Activated gamma-delta T cell treated with anti-CD3 and anti-CD28 coated beads, Interleukin-2, amount 50 U/mL, for 16 hours (primary cell): Measurements from ENCODE around the gene USP17L17.
A peak's percentile ranks its signal among the peaks of the same experiment; 100 is the strongest.
"Not testable (repeated sequence)": the region's sequence is repeated elsewhere in the genome, so short reads cannot be mapped to it uniquely, and the experiment has no call there.

Experiments used
- DNase-seq: peaks from one replicate; pipeline ENCODE4 v3.0.0-alpha.2; 2020; ENCODE audit warnings: low read depth

USP17L17 gene, protein sequence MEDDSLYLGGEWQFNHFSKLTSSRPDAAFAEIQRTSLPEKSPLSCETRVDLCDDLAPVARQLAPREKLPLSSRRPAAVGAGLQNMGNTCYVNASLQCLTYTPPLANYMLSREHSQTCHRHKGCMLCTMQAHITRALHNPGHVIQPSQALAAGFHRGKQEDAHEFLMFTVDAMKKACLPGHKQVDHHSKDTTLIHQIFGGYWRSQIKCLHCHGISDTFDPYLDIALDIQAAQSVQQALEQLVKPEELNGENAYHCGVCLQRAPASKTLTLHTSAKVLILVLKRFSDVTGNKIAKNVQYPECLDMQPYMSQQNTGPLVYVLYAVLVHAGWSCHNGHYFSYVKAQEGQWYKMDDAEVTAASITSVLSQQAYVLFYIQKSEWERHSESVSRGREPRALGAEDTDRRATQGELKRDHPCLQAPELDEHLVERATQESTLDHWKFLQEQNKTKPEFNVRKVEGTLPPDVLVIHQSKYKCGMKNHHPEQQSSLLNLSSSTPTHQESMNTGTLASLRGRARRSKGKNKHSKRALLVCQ

DNA sequence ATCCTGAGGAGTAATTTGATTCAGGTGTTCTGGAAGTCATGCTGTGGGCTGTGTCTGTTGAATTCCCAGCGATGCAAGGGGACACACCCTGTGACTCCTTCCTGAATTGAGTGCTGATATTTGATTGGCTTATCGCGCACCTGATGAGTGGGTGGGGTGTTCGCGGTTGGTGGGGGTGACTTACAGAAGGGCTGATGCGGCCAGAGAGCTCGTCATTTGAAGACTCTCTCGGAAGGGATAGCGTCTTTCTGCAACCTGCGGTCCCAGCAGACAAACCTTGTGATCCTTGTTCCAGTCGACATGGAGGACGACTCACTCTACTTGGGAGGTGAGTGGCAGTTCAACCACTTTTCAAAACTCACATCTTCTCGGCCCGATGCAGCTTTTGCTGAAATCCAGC lies at the start of gene USP17L17:
Gene USP17L17 (plus strand): TSS at position 301 of the 400 bp plus-strand sequence. CDS start 0 bp downstream, at position 301.
- DNase-seq = not testable (repeated sequence)

DNA sequence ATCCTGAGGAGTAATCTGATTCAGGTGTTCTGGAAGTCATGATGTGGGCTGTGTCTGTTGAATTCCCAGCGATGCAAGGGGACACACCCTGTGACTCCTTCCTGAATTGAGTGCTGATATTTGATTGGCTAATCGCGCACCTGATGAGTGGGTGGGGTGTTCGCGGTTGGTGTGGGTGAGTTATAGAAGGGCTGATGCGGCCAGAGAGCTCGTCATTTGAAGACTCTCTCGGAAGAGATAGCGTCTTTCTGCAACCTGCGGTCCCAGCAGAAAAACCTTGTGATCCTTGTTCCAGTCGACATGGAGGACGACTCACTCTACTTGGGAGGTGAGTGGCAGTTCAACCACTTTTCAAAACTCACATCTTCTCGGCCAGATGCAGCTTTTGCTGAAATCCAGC lies 33.3 kb upstream of the USP17L17 start, which contains the start of gene USP17L10:
Gene USP17L10 (plus strand): TSS at position 301 of the 400 bp plus-strand sequence. CDS start 0 bp downstream, at position 301.
- not testable (repeated sequence) for DNase-seq

DNA sequence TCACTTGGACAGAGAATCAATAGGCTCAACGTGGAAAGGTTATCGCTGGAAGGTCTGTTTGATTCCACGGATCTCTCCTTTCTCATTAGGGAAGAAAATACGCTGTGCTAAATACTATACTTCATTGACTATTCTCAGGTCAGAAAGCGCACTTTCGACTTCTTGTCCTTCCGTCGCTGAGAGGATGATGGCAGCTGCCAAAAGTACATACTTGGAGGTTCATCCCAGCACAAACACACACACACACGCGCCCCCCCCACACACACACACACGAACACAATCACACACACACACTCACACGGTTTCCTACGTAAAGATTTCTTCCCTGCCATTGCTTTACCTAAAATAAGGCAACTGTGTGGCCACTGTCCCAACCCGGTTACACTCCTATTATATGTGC lies 29.0 kb upstream of the USP17L17 start:
- DNase-seq = not testable (repeated sequence)

DNA sequence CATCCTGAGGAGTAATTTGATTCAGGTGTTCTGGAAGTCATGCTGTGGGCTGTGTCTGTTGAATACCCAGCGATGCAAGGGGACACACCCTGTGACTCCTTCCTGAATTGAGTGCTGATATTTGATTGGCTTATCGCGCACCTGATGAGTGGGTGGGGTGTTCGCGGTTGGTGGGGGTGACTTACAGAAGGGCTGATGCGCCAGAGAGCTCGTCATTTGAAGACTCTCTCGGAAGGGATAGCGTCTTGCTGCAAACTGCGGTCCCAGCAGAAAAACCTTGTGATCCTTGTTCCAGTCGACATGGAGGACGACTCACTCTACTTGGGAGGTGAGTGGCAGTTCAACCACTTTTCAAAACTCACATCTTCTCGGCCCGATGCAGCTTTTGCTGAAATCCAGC lies 28.6 kb upstream of the USP17L17 start, which contains the start of gene USP17L11:
Gene USP17L11 (plus strand): TSS at position 301 of the 400 bp plus-strand sequence. CDS start 0 bp downstream, at position 301.
- not testable (repeated sequence) for DNase-seq

DNA sequence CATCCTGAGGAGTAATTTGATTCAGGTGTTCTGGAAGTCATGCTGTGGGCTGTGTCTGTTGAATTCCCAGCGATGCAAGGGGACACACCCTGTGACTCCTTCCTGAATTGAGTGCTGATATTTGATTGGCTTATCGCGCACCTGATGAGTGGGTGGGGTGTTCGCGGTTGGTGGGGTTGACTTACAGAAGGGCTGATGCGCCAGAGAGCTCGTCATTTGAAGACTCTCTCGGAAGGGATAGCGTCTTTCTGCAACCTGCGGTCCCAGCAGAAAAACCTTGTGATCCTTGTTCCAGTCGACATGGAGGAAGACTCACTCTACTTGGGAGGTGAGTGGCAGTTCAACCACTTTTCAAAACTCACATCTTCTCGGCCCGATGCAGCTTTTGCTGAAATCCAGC lies 23.8 kb upstream of the USP17L17 start, which contains the start of gene USP17L12:
Gene USP17L12 (plus strand): TSS at position 301 of the 400 bp plus-strand sequence. CDS start 0 bp downstream, at position 301.
- not testable (repeated sequence) for DNase-seq

DNA sequence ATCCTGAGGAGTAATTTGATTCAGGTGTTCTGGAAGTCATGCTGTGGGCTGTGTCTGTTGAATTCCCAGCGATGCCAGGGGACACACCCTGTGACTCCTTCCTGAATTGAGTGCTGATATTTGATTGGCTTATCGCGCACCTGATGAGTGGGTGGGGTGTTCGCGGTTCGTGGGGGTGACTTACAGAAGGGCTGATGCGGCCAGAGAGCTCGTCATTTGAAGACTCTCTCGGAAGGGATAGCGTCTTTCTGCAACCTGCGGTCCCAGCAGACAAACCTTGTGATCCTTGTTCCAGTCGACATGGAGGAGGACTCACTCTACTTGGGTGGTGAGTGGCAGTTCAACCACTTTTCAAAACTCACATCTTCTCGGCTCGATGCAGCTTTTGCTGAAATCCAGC lies 19.1 kb upstream of the USP17L17 start, which contains the start of gene USP17L13:
Gene USP17L13 (plus strand): TSS at position 301 of the 400 bp plus-strand sequence. CDS start 0 bp downstream, at position 301.
- DNase-seq = not testable (repeated sequence)

DNA sequence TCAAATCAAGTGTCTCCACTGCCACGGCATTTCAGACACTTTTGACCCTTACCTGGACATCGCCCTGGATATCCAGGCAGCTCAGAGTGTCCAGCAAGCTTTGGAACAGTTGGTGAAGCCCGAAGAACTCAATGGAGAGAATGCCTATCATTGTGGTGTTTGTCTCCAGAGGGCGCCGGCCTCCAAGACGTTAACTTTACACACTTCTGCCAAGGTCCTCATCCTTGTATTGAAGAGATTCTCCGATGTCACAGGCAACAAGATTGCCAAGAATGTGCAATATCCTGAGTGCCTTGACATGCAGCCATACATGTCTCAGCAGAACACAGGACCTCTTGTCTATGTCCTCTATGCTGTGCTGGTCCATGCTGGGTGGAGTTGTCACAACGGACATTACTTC lies 13.4 kb upstream of the USP17L17 start:
- DNase-seq = not testable (repeated sequence)

DNA sequence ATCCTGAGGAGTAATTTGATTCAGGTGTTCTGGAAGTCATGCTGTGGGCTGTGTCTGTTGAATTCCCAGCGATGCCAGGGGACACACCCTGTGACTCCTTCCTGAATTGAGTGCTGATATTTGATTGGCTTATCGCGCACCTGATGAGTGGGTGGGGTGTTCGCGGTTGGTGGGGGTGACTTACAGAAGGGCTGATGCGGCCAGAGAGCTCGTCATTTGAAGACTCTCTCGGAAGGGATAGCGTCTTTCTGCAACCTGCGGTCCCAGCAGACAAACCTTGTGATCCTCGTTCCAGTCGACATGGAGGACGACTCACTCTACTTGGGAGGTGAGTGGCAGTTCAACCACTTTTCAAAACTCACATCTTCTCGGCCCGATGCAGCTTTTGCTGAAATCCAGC lies 9.6 kb upstream of the USP17L17 start, which contains the start of gene USP17L15:
Gene USP17L15 (plus strand): TSS at position 301 of the 400 bp plus-strand sequence. CDS start 0 bp downstream, at position 301.
- not testable (repeated sequence) for DNase-seq

DNA sequence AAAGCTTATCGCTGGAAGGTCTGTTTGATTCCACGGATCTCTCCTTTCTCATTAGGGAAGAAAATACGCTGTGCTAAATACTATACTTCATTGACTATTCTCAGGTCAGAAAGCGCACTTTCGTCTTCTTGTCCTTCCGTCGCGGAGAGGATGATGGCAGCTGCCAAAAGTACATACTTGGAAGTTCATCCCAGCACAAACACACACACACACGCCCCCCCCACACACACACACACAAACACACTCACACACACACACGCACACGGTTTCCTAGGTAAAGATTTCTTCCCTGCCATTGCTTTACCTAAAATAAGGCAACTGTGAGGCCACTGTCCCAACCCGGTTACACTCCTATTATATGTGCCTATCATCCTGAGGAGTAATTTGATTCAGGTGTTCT lies 5.2 kb upstream of the USP17L17 start:
- not testable (repeated sequence) for DNase-seq

DNA sequence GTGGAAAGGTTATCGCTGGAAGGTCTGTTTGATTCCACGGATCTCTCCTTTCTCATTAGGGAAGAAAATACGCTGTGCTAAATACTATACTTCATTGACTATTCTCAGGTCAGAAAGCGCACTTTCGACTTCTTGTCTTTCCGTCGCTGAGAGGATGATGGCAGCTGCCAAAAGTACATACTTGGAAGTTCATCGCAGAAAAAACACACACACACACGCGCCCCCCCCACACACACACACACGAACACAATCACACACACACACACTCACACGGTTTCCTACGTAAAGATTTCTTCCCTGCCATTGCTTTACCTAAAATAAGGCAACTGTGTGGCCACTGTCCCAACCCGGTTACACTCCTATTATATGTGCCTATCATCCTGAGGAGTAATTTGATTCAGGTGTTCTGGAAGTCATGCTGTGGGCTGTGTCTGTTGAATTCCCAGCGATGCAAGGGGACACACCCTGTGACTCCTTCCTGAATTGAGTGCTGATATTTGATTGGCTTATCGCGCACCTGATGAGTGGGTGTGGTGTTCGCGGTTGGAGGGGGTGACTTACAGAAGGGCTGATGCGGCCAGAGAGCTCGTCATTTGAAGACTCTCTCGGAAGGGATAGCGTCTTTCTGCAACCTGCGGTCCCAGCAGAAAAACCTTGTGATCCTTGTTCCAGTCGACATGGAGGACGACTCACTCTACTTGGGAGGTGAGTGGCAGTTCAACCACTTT lies 4.4 kb downstream of the USP17L17 start, which contains the start of gene USP17L18:
Gene USP17L18 (plus strand): TSS at position 678 of the 728 bp plus-strand sequence. CDS start 0 bp downstream, at position 678.
- not testable (repeated sequence) for DNase-seq

DNA sequence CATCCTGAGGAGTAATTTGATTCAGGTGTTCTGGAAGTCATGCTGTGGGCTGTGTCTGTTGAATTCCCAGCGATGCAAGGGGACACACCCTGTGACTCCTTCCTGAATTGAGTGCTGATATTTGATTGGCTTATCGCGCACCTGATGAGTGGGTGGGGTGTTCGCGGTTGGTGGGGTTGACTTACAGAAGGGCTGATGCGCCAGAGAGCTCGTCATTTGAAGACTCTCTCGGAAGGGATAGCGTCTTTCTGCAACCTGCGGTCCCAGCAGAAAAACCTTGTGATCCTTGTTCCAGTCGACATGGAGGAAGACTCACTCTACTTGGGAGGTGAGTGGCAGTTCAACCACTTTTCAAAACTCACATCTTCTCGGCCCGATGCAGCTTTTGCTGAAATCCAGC lies 9.4 kb downstream of the USP17L17 start, which contains the start of gene USP17L19:
Gene USP17L19 (plus strand): TSS at position 301 of the 400 bp plus-strand sequence. CDS start 0 bp downstream, at position 301.
- not testable (repeated sequence) for DNase-seq

DNA sequence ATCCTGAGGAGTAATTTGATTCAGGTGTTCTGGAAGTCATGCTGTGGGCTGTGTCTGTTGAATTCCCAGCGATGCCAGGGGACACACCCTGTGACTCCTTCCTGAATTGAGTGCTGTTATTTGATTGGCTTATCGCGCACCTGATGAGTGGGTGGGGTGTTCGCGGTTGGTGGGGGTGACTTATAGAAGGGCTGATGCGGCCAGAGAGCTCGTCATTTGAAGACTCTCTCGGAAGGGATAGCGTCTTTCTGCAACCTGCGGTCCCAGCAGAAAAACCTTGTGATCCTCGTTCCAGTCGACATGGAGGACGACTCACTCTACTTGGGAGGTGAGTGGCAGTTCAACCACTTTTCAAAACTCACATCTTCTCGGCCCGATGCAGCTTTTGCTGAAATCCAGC lies 14.1 kb downstream of the USP17L17 start, which contains the start of gene USP17L20:
Gene USP17L20 (plus strand): TSS at position 301 of the 400 bp plus-strand sequence. CDS start 0 bp downstream, at position 301.
- not testable (repeated sequence) for DNase-seq

DNA sequence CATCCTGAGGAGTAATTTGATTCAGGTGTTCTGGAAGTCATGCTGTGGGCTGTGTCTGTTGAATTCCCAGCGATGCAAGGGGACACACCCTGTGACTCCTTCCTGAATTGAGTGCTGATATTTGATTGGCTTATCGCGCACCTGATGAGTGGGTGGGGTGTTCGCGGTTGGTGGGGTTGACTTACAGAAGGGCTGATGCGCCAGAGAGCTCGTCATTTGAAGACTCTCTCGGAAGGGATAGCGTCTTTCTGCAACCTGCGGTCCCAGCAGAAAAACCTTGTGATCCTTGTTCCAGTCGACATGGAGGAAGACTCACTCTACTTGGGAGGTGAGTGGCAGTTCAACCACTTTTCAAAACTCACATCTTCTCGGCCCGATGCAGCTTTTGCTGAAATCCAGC lies 18.9 kb downstream of the USP17L17 start, which contains the start of gene USP17L21:
Gene USP17L21 (plus strand): TSS at position 301 of the 400 bp plus-strand sequence. CDS start 0 bp downstream, at position 301.
- DNase-seq = not testable (repeated sequence)

DNA sequence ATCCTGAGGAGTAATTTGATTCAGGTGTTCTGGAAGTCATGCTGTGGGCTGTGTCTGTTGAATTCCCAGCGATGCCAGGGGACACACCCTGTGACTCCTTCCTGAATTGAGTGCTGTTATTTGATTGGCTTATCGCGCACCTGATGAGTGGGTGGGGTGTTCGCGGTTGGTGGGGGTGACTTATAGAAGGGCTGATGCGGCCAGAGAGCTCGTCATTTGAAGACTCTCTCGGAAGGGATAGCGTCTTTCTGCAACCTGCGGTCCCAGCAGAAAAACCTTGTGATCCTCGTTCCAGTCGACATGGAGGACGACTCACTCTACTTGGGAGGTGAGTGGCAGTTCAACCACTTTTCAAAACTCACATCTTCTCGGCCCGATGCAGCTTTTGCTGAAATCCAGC lies 23.6 kb downstream of the USP17L17 start, which contains the start of gene USP17L22:
Gene USP17L22 (plus strand): TSS at position 301 of the 400 bp plus-strand sequence. CDS start 0 bp downstream, at position 301.
- not testable (repeated sequence) for DNase-seq

DNA sequence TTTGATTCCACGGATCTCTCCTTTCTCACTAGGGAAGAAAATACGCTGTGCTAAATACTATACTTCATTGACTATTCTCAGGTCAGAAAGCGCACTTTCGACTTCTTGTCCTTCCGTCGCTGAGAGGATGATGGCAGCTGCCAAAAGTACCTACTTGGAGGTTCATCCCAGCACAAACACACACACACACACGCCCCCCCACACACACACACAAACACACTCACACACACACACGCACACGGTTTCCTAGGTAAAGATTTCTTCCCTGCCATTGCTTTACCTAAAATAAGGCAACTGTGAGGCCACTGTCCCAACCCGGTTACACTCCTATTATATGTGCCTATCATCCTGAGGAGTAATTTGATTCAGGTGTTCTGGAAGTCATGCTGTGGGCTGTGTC lies 28.0 kb downstream of the USP17L17 start:
- DNase-seq = peak; percentile 1
